Stomach (tissue), 9 donors: ENCODE data around the gene NOTO. TPM values are rescaled to one million over a fixed set of nuclear protein-coding genes. Genes with fewer than 3 reads are reported as not detected.
"Not testable (repeated sequence)": the region's sequence is repeated elsewhere in the genome, so short reads cannot be mapped to it uniquely, and the experiment has no call there.

Source experiments
- DNase-seq, 2 donors: peaks; one replicate each; pipeline versions ENCODE4 v3.0.0 to v3.0.0-alpha.2; 2013 to 2019
- H3K27ac ChIP-seq, 5 donors: fragments of 200-600 bp in 4 of 5; sonication (generic) in 4 of 5; one replicate each; pipeline ENCODE4 v1.5.1; 2013 to 2019; ENCODE audit warnings: mild to moderate bottlenecking in 1 of 5, moderate library complexity in 1 of 5
- H3K27me3 ChIP-seq, 3 donors: fragments of 200-600 bp; sonication (generic); one replicate each; pipeline ENCODE4 v1.5.1; 2017 to 2019; ENCODE audit warnings: mixed run types in 1 of 3
- H3K36me3 ChIP-seq, 4 donors: fragments of 200-600 bp; sonication (generic); 1 replicate in 3 of 4; 2 replicates in 1 of 4; pipeline ENCODE4 v1.5.1; 2016 to 2019
- H3K4me1 ChIP-seq, 4 donors: fragments of 200-600 bp; sonication (generic); one replicate each; pipeline ENCODE4 v1.5.1; 2016 to 2019
- H3K4me3 ChIP-seq, 4 donors: fragments of 200-600 bp; sonication (generic) in 3 of 4; one replicate each; pipeline ENCODE4 v1.5.1; 2016 to 2019; ENCODE audit warnings: mild to moderate bottlenecking in 1 of 4
- H3K9me3 ChIP-seq, 4 donors: fragments of 200-600 bp; sonication (generic); one replicate each; pipeline ENCODE4 v1.5.1; 2016 to 2019
- EP300 ChIP-seq: sonication (generic); formaldehyde crosslinking; IDR thresholded peaks from one replicate; pipeline ENCODE4 v1.6.1; 2017; ENCODE audit warnings: antibody characterized with exemption
- POLR2A ChIP-seq, 4 donors: fragments of 450-650 bp; IDR thresholded peaks; one replicate each; pipeline ENCODE4 v1.6.1; 2016; ENCODE audit warnings: antibody characterized with exemption in 4 of 4, control low read depth in 2 of 4, mild to moderate bottlenecking in 1 of 4, moderate library complexity in 1 of 4
- POLR2AphosphoS5 ChIP-seq, 3 donors: sonication (generic); formaldehyde crosslinking; IDR thresholded peaks; one replicate each; pipeline ENCODE4 v1.6.1; 2016; ENCODE audit warnings: antibody characterized with exemption in 3 of 3
- WGBS, 5 donors: extraction: QIAGEN DNeasy Blood & Tissue Kit in 3 of 5; methylation state at CpG; one replicate each; pipeline versions ENCODE4 v1.1.5 to v1.1.7; 2013 to 2018; 5-methylcytosine and 5-hydroxymethylcytosine counted together
- intact Hi-C: fragments of 100-400 bp; cut with DNase I; formaldehyde crosslinking; loops from one replicate; pipeline ENCODE4 v1.15.1; 2023; ENCODE audit warnings: low total_unique reads
- polyA plus RNA-seq, 3 donors: library from polyadenylated mRNA; stranded (reverse); fragments of 200-250 nt; gene quantifications; one replicate each; pipeline ENCODE4 v1.2.3, GENCODE V29; 2013
- total RNA-seq, 5 donors: library from RNA; depleted of rRNA; stranded (reverse); fragments of >200 nt; gene quantifications; one replicate each; pipeline versions ENCODE4 v1.1.0 to v1.2.3, GENCODE V29; 2014 to 2016
- TF ChIP-seq, protein P1 (sequence below), 7 experiments: fragments of 450-650 bp in 4 of 7; fragments of 200-600 bp in 3 of 7; sonication (generic) in 3 of 7; IDR thresholded peaks; one replicate each; pipeline ENCODE4 v1.5.1; 2016 to 2019; ENCODE audit warnings: antibody characterized with exemption in 7 of 7, control low read depth in 2 of 7, mild to moderate bottlenecking in 1 of 7
- donor health status: healthy with polysubstance abuse.
- donor health status: Bipolar disorder and iron deficiency.
- donor health status: healthy.

NOTO gene
- total and polyA plus RNA-seq, 8 donors: 0.25 to 0.31 TPM; not detected in 6

- no peak for DNase-seq
- WGBS, 5 donors: 23 to 52% (median 45%) methylated on average over 2 of the region's 2 CpGs
- TF ChIP-seq EP300 (no peak), POLR2A (IDR thresholded peaks at IDR 0.05) (no peak), POLR2AphosphoS5 (IDR thresholded peaks at IDR 0.05) (no peak)
- TF ChIP-seq, protein P1, sequence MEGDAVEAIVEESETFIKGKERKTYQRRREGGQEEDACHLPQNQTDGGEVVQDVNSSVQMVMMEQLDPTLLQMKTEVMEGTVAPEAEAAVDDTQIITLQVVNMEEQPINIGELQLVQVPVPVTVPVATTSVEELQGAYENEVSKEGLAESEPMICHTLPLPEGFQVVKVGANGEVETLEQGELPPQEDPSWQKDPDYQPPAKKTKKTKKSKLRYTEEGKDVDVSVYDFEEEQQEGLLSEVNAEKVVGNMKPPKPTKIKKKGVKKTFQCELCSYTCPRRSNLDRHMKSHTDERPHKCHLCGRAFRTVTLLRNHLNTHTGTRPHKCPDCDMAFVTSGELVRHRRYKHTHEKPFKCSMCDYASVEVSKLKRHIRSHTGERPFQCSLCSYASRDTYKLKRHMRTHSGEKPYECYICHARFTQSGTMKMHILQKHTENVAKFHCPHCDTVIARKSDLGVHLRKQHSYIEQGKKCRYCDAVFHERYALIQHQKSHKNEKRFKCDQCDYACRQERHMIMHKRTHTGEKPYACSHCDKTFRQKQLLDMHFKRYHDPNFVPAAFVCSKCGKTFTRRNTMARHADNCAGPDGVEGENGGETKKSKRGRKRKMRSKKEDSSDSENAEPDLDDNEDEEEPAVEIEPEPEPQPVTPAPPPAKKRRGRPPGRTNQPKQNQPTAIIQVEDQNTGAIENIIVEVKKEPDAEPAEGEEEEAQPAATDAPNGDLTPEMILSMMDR (IDR thresholded peaks at IDR 0.05): no peak
- no peak overlapping the region for H3K4me3 ChIP-seq
- H3K4me1 ChIP-seq: no peaks in the 10 kb centered on the region
- intact Hi-C loops: no loop called here
- H3K9me3 ChIP-seq: peaks cover 0 to 9% (median 5%) of the 10 kb centered on the region in 4 donors
- peaks cover 0 to 10% (median 0%) of the 10 kb centered on the region in 3 donors for H3K27me3 ChIP-seq
- no peak overlapping the region for H3K27ac ChIP-seq
- H3K36me3 ChIP-seq: no peaks in the 10 kb centered on the region
Measured at GRCh38 chr2:73187549-73187948, 14.8 kb upstream of the NOTO start.

DNA sequence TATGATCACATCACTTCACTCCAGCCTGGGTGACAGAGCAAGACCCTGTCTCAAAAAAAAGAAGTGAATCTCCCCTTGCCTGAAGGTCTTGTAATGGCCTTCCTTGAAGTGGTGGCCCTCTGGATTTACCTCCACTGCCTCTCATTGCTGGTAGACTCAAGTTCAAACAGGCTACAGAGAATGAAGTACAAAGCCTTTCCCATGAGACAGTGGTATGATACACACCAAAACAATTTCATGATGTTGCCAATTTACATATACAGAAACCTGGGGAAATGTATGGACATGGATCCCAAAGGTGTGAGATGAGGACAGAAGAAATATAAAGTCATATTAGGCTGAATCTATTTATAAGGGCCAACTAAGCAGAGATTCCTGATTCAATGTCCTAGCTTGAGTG is 4.8 kb upstream of the NOTO start:
- H3K27me3 ChIP-seq: peaks cover 7 to 63% (median 19%) of the 10 kb centered on the region in 3 donors
- H3K4me1 ChIP-seq: peaks cover 8 to 9% (median 8%) of the 10 kb centered on the region in 4 donors
- DNase-seq: no peak
- H3K36me3 ChIP-seq: no peaks in the 10 kb centered on the region
- no peak overlapping the region for H3K27ac ChIP-seq
- TF ChIP-seq POLR2A (IDR thresholded peaks at IDR 0.05) (no peak), EP300 (no peak), POLR2AphosphoS5 (IDR thresholded peaks at IDR 0.05) (no peak)
- TF ChIP-seq, protein P1 (IDR thresholded peaks at IDR 0.05): no peak
- H3K4me3 ChIP-seq: no peak overlapping the region
- intact Hi-C loops: no loop called here
- no peaks in the 10 kb centered on the region for H3K9me3 ChIP-seq

GRCh38 chr2:73200281-73200680 is 2.1 kb upstream of the NOTO start:
- H3K4me3 ChIP-seq, intact Hi-C loops, H3K9me3 ChIP-seq, DNase-seq, H3K36me3 ChIP-seq, H3K27ac ChIP-seq: not testable (repeated sequence)
- whole genome bisulfite sequencing, 5 donors: 75 to 89% (median 80%) methylated on average over 10 of the region's 10 CpGs
- Histone ChIP-seq H3K27me3 (peaks cover 13 to 83% (median 36%) of the 10 kb centered on the region in 3 donors), H3K4me1 (peaks cover 16 to 18% (median 16%) of the 10 kb centered on the region in 4 donors)

- Histone ChIP-seq H3K36me3 (no peaks in the 10 kb centered on the region), H3K4me1 (peaks cover 16 to 18% (median 16%) of the 10 kb centered on the region in 4 donors), H3K27me3 (peaks cover 13 to 77% (median 40%) of the 10 kb centered on the region in 3 donors), H3K9me3 (no peaks in the 10 kb centered on the region), H3K4me3 (peak overlapping the region; percentile 18 to 48 (median 26)), H3K27ac (no peak overlapping the region)
- intact Hi-C loops: no loop called here
- peak in 1 of 2 donors; percentile 36 for DNase-seq
- WGBS, 5 donors: 3 to 9% (median 6%) methylated on average over 36 to 44 of the region's 44 CpGs
- no peak for TF ChIP-seq EP300
- no peak for TF ChIP-seq POLR2AphosphoS5 (IDR thresholded peaks at IDR 0.05)
- TF ChIP-seq POLR2A (IDR thresholded peaks at IDR 0.05): no peak
- TF ChIP-seq, protein P1 (IDR thresholded peaks at IDR 0.05): no peak
Measured at GRCh38 chr2:73203055-73203681, 794 bp downstream of the NOTO start.

DNA sequence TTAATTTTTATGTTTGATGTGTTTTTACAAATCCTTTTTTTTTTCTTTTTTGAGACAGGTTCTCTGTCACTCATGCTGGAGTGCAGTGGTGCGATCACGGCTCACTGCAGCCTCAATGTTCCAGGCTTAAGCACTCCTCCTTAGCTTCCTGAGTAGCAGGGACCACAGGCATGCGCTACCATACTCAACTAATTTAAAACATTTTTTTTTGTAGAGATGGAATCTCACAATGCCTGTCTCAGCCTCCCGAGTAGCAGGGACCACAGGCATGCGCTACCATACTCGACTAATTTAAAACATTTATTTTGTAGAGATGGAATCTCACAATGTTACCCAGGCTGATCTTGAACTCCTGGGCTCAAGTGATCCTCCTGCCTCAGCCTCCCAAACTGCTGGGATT is 3.2 kb downstream of the NOTO start:
- intact Hi-C loops: no loop called here
- no peak for TF ChIP-seq POLR2AphosphoS5 (IDR thresholded peaks at IDR 0.05)
- TF ChIP-seq, protein P1 (IDR thresholded peaks at IDR 0.05): no peak
- TF ChIP-seq EP300: no peak
- no peak for TF ChIP-seq POLR2A (IDR thresholded peaks at IDR 0.05)
- Histone ChIP-seq H3K27me3 (peaks cover 13 to 52% (median 40%) of the 10 kb centered on the region in 3 donors), H3K4me1 (peaks cover 16 to 18% (median 16%) of the 10 kb centered on the region in 4 donors), H3K27ac (no peak overlapping the region), H3K9me3 (no peaks in the 10 kb centered on the region), H3K36me3 (no peaks in the 10 kb centered on the region), H3K4me3 (no peak overlapping the region)
- WGBS, 5 donors: 86 to 93% (median 90%) methylated on average over 6 of the region's 6 CpGs
- no peak for DNase-seq
